Kidney capillary endothelial cell (primary cell): ENCODE results near the gene DLGAP3.
"Not testable (repeated sequence)": the region's sequence is repeated elsewhere in the genome, so short reads cannot be mapped to it uniquely, and the experiment has no call there.

ENCODE experiments used
- DNase-seq: peaks from one replicate; pipeline ENCODE4 v3.0.0-alpha.2; 2018; ENCODE audit warnings: low spot score

Gene DLGAP3, protein sequence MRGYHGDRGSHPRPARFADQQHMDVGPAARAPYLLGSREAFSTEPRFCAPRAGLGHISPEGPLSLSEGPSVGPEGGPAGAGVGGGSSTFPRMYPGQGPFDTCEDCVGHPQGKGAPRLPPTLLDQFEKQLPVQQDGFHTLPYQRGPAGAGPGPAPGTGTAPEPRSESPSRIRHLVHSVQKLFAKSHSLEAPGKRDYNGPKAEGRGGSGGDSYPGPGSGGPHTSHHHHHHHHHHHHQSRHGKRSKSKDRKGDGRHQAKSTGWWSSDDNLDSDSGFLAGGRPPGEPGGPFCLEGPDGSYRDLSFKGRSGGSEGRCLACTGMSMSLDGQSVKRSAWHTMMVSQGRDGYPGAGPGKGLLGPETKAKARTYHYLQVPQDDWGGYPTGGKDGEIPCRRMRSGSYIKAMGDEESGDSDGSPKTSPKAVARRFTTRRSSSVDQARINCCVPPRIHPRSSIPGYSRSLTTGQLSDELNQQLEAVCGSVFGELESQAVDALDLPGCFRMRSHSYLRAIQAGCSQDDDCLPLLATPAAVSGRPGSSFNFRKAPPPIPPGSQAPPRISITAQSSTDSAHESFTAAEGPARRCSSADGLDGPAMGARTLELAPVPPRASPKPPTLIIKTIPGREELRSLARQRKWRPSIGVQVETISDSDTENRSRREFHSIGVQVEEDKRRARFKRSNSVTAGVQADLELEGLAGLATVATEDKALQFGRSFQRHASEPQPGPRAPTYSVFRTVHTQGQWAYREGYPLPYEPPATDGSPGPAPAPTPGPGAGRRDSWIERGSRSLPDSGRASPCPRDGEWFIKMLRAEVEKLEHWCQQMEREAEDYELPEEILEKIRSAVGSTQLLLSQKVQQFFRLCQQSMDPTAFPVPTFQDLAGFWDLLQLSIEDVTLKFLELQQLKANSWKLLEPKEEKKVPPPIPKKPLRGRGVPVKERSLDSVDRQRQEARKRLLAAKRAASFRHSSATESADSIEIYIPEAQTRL

DNA sequence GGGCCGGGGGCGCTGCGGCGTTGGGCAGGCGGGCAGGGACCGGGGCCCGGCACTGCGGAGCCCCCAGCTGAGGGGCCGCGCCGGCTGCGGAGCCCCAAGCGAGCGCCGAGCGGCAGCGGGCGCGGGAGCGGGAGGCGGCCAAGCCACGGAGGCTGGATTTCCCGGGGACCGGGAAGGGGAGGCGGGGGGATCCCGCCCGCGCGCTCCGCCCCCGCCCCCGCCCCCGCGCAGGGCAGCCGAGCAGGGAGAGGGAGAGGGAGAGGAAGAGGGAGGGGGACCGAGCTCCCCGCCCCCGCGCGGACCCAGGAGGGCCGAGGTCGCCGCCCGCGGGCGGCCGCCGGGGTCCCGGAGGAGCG is at the start of gene DLGAP3:
TSS of gene DLGAP3 (minus strand) at position 154 of the 356 bp plus-strand sequence. CDS start 24,267 bp downstream, outside the sequence.
- DNase-seq = no peak

DNA sequence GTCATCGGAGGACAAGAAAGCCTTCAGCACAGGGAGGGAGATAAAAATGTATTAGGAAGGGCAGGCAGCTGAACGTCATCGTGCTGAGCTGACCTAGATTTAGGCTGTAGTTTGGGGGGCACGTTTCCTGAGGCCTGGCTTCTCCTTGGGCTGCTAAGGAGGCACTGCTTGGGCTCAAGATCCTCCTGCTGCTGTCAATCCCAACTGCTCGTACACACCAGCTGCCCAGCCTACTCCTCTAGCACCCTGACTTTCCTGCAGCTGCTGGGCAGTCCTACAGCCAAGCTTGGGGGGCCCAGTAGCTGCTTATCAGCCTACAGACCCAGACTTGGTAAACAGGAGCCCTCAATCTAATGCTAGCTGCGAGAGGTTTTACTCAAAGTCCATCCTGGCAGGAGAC is 49.5 kb upstream of the DLGAP3 start:
- no peak for DNase-seq

DNA sequence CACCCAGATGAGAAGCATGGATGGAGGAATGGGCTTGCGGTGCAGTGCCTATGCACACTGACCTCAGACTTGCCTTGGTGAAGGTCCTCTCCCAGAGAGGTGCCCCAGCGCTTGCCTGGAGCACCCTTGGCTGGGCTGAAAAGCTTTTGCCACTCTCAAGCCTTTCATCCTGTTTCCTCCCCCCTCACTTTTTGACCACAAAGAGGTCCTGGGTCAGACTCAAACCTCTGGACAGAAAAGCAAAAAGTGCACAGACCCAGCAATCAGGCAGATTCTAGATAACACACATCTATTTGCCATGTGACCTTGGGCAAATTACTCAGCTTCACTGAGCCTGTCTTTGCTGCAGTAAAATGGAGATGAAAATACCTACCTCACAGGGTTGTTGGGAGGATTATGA is 48.4 kb upstream of the DLGAP3 start:
- no peak for DNase-seq

DNA sequence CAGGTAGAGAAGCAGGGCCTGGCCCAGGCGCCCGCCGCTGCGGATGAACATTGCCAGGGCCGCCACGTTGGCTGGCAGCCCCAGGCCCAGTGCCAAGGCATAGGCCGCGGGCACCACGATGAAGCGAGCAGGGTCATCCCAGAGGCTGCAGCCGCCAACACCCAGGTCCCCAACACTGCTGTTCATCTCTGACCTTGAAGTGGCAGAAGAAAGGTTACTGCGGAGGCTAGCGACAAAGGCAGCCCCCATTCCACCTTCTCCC is 47.7 kb upstream of the DLGAP3 start:
- DNase-seq = no peak

DNA sequence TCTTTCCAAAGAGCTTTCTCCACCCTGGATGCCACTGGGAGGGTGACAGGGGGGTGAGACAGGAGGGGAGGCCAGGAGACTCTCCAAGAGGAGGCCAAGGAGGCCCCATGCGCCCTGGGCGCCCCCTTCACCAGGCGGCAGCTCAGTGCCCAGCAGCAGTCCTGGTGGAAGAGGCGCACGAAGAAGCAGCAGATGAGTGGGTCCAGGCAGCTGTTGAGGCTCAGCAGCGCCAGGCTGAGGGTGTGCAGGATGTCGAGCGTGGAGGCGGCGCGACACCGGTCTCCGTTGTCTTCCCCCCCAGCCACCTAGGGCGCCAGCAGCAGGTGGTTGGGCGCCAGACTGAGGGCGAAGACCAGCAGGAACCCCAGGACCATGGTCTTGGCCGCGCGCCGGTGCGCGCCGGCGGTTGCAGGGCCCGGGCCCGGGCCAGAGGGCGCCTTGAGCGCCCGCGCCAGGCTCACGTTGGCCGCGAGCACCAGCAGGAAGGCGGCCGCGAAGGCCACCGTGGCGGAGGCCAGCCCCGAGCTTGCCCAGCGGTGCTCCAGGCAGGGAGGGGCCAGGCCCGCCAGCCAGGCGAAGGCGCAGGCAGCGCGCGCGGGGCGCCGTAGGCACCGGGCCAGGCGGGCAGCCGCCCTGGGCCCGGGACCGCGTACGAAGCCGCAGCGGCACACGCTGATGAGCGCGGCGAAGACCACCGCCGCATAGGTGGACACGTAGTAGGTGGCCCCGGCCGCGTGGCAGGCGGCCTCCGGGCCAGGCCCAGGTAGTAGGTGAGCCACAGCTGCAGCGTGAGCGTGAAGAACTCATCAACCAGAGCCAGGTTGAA is 47.1 kb upstream of the DLGAP3 start:
- no peak for DNase-seq

DNA sequence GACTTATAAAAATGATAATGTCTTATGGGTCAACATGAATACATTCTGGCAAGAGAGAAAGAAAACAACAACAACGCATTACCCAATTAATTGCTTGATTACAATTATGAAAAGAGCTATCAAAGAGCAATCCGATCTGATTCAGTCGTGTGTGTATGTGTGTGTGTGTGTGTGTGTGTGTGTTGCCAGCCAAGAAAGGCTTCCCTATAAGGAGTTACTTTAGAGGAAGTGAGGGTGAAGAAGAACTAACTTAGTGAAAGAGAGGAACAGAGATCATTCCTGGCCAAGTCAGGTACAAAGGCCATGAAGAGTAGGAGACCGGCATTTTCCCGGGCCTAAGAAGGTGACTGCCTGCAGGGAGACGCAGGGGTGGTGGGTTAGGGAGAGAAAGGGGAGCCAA is 46.3 kb upstream of the DLGAP3 start:
- no peak for DNase-seq

DNA sequence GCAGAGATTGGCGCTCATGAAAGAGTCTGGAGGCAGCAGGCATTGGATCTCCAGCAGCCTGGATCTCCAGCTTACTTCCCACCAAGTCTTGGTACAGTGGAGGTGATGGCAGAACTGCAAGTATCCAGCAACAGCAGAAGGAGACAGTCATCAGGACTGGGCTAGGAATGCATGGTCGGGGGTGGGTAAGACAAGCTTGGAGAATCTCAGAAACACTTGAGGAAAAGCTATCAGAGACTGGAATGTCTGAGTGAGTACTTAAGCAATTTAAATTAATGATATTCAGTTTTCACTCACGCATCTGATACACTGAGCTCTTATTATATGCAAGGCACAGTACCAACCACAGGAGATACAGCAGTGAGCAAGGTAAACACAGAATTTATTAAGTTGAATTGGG is 45.9 kb upstream of the DLGAP3 start:
- DNase-seq = no peak

DNA sequence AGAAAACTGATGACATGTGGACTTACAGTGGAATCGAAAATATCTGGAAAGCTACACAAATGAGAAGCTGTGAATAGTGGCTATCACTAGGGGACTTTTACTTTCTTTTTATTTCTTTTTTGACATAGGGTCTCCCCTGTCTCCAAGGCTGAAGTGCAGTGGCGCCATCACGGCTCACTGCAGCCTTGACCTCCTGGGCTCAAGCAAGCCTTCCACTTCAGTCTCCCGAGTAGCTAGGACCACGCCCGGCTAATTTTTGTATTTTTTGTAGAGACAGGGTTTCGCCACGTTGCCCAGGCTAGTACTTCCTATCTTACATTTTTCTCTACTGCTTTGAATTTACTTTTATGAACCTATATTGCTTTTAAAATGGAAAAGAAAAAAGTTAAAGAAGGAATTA is 45.2 kb upstream of the DLGAP3 start:
- DNase-seq = no peak

DNA sequence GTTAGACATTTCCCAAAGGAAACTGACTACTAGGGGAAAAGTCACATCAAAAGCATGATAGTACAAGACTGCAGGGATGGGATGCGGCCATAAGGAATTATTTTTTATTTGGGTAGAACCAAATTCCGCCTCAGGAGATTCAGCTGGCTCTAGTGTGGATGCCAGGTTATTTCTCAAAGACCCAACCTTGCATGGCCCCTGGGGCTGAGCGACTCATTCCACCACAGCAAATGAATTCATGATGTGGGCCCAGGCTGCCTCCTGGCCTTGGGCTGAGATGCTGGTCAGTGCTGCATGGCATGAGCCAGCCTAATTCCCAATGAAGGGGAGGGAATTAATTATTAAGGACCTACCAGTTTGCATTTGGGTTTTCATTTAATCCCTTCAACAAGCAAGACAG is 43.9 kb upstream of the DLGAP3 start:
- DNase-seq = no peak

DNA sequence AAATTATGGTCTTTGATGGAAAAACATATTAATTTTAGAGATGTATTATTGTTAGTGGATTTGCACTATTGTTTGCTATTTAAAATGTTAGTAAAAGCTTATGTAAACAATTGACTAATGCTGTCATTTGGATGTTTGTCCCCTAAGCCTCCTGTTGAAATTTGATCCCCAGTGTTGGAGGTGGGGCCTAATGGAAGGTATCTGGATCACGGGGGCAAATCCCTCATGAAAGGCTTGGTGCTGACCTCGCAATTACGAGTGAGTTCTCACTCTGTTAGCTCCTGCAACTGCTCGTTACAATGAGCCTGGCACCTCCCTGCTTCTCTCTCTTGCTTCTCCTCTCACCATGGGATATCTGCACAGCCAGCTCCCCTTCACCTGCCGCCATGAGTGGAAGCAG is 41.4 kb upstream of the DLGAP3 start:
- no peak for DNase-seq

DNA sequence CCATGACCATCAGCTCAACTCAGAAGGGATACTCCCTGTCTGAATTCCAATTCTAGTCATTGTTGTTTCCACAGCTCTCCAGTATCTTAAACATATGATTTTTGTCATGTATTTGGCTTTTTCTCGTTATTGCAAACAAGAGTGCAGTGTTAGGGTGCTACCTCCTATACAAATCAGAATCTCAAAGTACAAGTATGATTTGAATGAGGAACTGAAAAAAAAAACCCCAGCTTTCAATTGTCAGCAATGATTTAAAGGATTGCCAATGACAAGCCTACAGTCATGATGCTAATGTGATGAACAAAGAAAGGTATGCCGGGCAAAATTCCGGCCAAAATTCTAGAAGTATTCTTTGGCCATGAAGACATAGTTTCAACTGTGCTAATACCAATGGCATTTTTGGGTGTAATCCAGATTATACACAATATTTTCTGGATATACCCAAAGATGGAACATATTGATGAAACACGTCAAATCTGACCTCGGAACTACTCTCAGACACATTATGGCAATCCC is 40.8 kb upstream of the DLGAP3 start:
- DNase-seq = no peak

DNA sequence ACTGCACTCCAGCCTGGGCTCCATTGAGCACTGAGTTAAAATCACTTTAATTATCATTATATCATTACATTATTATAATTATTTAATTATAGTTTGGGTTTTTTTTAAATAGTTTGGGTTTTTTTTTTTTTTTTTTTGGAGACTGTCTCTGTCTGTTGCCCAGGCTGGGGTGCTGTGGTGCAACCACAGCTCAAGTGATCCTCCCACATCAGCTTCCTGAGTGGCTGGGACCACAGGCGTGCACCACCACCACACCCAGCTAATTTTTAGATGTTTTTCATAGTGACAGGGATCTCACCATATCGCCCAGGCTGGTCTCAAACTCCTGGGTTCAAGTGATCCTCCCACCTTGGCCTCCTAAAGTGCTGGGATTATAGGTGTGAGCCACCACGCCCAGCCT is 38.8 kb upstream of the DLGAP3 start:
- not testable (repeated sequence) for DNase-seq

DNA sequence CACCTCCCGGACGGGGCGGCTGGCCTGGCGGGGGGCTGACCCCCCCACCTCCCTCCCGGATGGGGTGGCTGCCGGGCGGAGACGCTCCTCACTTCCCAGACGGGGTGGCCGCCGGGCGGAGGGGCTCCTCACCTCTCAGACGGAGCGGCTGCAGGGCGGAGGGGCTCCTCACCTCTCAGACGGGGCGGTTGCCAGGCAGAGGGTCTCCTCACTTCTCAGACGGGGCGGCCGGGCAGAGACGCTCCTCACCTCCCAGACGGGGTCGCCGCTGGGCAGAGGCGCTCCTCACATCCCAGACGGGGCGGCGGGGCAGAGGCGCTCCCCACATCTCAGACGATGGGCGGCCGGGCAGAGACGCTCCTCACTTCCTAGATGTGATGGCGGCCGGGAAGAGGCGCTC is 38.2 kb upstream of the DLGAP3 start:
- DNase-seq = not testable (repeated sequence)

DNA sequence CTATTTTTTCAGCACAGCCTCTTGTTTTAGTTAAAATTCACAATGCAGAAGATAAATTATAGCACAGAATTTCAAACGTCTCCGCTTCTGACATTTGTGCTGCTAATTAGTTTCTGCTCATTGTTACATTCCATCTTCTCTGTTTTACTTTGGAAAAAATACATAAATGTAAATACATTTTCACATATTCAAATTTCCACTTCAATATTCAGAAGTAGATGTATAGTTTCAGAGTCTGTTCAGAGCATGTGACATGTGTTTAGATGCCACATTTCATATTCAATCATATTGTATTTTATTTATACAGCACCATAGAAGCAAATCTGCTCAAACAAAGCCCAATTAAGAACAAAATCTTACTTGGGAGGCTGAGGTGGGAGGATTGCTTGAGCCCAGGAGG is 36.1 kb upstream of the DLGAP3 start:
- no peak for DNase-seq

DNA sequence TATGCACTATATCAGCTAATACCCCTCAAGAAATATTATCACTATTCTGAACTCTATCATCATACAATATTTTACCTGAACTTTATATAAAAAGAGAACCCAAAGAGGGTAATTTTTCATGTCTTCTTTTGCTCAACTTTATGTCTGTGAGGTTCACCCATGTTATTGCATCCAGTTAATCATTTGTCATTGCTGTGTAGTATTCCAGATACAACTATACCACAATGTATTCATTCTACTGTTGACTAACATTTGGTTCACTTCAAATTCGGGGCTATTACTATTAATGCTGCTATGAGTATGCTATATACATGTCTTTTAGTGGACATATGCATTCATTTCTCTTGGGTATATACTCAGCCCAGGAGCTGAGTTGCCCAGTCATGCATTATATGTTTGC is 21.0 kb upstream of the DLGAP3 start:
- DNase-seq = no peak

DNA sequence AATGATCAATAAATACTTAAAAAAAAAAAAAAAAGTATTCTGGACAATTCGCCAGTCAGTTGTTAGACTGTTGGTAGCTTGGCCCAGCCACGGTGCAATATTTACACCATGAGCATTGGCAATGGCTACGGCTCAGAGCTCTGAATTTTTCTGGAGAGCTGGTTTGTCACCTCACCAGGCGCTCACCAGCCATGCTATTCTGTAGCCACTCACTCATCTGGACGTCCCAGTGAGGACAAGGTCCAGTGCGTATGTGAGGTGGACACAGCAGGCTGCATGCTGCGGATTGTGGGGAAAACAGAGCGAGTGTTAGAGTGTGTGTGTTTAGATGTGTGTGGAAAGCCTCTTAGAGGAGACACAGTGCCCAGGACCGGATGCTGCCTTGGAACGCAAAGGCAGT is 19.3 kb upstream of the DLGAP3 start:
- DNase-seq = not testable (repeated sequence)

DNA sequence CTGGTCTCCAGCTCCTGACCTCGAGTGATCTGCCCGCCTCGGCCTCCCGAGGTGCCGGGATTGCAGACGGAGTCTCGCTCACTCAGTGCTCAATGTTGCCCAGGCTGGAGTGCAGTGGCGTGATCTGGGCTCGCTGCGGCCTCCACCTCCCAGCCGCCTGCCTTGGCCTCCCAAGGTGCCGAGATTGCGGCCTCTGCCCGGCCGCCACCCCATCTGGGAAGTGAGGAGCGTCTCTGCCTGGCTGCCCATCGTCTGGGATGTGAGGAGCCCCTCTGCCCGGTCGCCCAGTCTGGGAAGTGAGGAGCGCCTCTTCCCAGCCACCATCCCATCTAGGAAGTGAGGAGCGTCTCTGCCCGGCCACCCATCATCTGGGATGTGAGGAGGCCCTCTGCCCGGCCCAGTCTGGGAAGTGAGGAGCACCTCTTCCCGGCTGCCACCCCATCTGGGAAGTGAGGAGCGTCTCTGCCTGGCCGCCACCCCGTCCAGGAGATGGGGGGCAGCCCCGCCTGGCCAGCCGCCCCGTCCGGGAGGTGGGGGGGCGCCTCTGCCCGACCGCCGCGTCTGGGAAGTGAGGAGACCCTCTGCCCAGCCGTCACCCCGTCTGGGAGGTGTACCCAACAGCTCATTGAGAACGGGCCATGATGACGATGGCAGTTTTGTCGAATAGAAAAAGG is 18.3 kb upstream of the DLGAP3 start:
- DNase-seq = not testable (repeated sequence)

DNA sequence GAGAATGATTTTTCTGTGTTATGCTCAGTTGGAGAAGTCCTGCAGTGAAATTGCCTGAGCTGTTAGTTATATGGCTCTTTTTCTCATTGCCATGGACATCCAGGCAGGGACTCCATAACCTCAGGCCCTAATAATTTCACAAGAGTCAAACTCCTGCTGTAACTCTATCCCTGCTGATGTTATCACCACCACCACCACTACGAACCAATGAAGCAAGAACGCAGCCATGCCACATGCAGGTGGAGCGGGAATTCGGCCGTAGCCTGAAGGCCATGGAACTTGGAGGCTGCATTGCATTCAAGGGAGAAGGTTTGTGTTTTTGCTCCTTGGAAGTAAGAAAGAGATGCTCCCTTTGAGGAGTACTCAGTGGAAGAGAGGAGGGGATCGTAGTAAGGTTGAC is 16.8 kb upstream of the DLGAP3 start:
- DNase-seq = no peak

DNA sequence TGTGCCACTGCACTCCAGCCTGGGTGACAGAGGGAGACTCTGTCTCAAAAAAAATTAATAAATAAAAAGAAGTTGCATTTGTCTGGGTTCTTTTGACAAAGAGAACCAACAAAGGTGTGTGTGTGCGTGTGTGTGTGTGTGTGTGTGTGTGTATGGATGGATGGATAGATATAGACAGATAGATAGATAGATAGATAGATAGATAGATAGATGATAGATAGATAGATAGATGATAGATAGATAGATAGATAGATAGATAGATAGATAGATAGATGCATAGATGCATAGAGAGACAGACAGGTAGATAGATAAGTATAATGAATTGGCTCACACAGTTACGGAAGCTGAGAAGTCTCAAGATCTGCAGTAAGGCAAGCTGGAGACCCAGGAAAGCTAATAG is 12.3 kb upstream of the DLGAP3 start:
- DNase-seq = not testable (repeated sequence)

DNA sequence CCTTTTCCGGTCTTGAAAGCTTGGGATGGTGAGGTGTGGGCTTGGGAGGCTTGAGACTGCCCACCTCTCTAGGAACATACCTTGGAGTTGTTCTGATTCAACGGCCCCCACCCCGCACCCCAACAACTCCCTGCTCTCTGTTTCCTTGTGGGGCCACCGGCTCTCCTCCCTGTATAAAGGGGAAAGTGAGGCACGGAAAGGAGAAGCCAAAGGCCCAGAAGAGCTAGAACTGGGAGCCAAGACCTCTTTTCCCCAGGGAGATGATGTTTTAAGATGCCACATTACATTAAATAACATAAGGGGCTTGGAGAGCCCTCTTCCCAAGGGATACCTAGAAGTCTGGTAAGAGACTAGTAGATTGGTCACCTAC is 1.2 kb upstream of the DLGAP3 start:
- no peak for DNase-seq

DNA sequence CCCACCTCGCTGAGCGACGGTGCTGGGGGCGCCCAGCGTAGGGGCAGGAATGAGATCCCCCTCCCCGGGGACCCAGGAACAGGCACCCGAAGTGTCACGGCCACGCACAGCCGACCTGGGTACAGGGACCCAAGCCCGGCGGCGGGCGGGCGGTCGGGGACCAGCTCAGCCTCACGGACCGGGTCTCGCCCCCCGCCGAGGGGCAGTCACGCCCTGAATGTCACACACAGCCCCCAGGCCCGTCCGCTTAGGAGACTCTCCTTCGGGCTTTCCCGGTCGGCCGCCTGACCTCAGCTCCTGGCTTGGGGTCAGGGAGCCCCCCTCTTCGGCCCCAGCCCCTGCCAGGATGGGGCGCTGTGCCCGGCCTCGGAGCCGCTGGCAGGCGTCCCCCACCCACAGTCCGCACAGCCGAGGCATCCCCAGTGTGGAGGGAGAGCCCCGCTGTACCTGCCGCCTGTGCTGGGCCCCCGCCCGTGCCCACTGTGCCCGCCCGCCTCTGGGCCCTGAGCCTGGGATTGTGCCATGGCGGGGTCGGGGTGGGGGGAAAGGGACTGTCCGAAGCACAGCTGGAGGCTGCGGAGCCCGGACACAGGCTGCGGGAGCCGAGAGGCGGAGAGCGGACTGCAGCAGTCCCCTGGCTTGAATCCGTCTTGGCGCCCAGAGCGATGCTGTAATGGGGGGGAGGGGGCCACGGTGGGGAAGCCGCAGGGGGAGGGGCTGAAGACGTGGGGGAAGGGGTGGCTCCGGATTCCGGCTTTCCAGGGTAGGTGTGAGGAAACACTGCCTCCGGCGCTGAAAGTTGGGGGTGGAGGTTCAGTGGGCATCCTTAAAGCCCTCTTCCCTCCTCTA is 627 bp upstream of the DLGAP3 start:
- no peak for DNase-seq
